Measurements from ENCODE around the gene MARCKS. TPM values are rescaled to one million over a fixed set of nuclear protein-coding genes. Genes with fewer than 3 reads are reported as not detected.
A peak's percentile ranks its signal among the peaks of the same experiment; 100 is the strongest.

Gene MARCKS
- total RNA-seq, 1 donor from 2014 or later = 174 TPM

DNA sequence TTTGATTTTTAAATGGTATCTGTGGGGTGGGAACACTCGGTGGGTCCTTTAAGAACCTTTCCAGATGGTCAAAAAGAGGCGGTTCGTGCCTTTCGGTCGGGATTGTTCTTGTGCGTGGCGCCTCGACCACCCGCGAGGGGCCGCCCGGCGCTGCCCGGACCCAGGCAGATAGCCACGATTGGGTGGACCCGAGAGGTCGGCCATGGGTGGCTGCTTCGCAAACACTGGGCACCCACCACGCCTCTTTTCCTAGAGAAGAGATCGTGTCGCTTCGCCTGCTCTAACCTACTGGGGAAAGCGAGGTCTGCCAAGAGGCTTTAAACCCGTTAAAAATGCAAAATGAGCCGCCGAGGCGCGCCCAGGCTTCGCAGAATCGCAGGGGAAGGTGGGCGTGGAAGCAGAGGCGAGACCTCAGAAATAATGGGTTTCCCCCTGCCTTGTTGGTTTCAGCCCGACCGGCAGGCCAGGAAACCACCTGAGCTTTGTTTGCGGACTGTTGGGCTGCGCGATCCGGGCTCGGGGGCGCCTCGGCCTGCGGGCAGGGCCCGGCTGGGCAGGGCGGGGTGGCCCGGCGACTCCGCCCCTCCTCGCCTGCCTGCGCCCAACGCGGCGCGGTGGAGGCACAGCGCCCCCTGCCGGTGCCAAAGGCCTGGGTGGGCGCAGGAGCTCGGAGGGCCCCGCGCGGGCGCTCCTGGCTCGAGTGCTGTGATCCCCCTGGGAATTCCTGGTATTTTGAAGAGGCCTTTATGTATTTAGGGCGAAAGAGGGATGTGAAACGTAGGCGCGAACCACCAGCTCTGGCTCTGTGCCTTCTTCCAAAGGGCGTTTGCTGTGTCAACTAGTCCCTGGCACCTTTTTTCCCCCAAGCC lies 1.6 kb downstream of the MARCKS start:
- no peak overlapping the region for H3K4me3 Mint-ChIP-seq
- H3K36me3 Mint-ChIP-seq = peaks cover 14% of the 10 kb centered on the region

DNA sequence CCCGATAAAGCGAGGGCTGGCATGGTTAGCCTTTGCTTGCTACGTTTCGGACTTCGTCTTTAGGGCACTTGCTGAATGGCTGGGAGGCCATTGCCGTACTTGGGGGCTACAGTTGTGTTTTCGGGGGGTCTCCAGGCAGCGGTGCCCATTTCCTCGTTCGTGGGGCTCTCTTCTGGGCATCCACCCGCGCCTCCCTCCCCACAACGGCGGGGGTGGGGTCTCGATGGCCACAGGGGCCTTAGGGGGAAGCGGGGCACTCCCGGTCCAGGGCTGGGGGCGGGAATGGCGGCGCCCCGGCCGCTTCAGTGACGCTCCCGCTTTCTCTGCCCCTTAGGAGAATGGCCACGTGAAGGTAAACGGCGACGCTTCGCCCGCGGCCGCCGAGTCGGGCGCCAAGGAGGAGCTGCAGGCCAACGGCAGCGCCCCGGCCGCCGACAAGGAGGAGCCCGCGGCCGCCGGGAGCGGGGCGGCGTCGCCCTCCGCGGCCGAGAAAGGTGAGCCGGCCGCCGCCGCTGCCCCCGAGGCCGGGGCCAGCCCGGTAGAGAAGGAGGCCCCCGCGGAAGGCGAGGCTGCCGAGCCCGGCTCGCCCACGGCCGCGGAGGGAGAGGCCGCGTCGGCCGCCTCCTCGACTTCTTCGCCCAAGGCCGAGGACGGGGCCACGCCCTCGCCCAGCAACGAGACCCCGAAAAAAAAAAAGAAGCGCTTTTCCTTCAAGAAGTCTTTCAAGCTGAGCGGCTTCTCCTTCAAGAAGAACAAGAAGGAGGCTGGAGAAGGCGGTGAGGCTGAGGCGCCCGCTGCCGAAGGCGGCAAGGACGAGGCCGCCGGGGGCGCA lies 2.4 kb downstream of the MARCKS start:
- H3K27me3 Mint-ChIP-seq (ENCODE audit: low read depth) = no peaks in the 10 kb centered on the region
- peaks cover 23% of the 10 kb centered on the region for H3K4me1 Mint-ChIP-seq
- peak overlapping the region; percentile 56 for H3K4me3 Mint-ChIP-seq
- no peaks in the 10 kb centered on the region for H3K9me3 Mint-ChIP-seq
- peaks cover 15% of the 10 kb centered on the region for H3K36me3 Mint-ChIP-seq
- peak overlapping the region; percentile 96 for H3K27ac Mint-ChIP-seq
- peak in 1 of 2 experiments; percentile 56 for DNase-seq (ENCODE audit: low spot score in 2 of 2, unreplicated experiment in 2 of 2)
- TF ChIP-seq, protein P1, sequence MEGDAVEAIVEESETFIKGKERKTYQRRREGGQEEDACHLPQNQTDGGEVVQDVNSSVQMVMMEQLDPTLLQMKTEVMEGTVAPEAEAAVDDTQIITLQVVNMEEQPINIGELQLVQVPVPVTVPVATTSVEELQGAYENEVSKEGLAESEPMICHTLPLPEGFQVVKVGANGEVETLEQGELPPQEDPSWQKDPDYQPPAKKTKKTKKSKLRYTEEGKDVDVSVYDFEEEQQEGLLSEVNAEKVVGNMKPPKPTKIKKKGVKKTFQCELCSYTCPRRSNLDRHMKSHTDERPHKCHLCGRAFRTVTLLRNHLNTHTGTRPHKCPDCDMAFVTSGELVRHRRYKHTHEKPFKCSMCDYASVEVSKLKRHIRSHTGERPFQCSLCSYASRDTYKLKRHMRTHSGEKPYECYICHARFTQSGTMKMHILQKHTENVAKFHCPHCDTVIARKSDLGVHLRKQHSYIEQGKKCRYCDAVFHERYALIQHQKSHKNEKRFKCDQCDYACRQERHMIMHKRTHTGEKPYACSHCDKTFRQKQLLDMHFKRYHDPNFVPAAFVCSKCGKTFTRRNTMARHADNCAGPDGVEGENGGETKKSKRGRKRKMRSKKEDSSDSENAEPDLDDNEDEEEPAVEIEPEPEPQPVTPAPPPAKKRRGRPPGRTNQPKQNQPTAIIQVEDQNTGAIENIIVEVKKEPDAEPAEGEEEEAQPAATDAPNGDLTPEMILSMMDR (IDR thresholded peaks at IDR 0.05; ENCODE audit: unreplicated experiment) = no peak

More for the DNA sequence above, 1.6 kb downstream of the MARCKS start:
- Mint-ChIP-seq H3K9me3 (no peaks in the 10 kb centered on the region), H3K27ac (peak overlapping the region; percentile 96), H3K4me1 (peaks cover 26% of the 10 kb centered on the region), H3K27me3 (ENCODE audit: low read depth) (no peaks in the 10 kb centered on the region)
- TF ChIP-seq, protein P1 (IDR thresholded peaks at IDR 0.05; ENCODE audit: unreplicated experiment) = peak; percentile 88
- peak; percentile 89 to 99 for DNase-seq (ENCODE audit: low spot score in 2 of 2, unreplicated experiment in 2 of 2)

DNA sequence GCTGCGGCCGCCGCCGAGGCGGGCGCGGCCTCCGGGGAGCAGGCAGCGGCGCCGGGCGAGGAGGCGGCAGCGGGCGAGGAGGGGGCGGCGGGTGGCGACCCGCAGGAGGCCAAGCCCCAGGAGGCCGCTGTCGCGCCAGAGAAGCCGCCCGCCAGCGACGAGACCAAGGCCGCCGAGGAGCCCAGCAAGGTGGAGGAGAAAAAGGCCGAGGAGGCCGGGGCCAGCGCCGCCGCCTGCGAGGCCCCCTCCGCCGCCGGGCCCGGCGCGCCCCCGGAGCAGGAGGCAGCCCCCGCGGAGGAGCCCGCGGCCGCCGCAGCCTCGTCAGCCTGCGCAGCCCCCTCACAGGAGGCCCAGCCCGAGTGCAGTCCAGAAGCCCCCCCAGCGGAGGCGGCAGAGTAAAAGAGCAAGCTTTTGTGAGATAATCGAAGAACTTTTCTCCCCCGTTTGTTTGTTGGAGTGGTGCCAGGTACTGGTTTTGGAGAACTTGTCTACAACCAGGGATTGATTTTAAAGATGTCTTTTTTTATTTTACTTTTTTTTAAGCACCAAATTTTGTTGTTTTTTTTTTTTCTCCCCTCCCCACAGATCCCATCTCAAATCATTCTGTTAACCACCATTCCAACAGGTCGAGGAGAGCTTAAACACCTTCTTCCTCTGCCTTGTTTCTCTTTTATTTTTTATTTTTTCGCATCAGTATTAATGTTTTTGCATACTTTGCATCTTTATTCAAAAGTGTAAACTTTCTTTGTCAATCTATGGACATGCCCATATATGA lies 3.2 kb downstream of the MARCKS start:
- Mint-ChIP-seq H3K4me1 (peaks cover 21% of the 10 kb centered on the region), H3K36me3 (peaks cover 15% of the 10 kb centered on the region), H3K4me3 (peak overlapping the region; percentile 81), H3K9me3 (no peaks in the 10 kb centered on the region), H3K27me3 (ENCODE audit: low read depth) (no peaks in the 10 kb centered on the region), H3K27ac (peak overlapping the region; percentile 97)
- peak in 1 of 2 experiments; percentile 39 for DNase-seq (ENCODE audit: low spot score in 2 of 2, unreplicated experiment in 2 of 2)
- TF ChIP-seq, protein P1 (IDR thresholded peaks at IDR 0.05; ENCODE audit: unreplicated experiment) = no peak

DNA sequence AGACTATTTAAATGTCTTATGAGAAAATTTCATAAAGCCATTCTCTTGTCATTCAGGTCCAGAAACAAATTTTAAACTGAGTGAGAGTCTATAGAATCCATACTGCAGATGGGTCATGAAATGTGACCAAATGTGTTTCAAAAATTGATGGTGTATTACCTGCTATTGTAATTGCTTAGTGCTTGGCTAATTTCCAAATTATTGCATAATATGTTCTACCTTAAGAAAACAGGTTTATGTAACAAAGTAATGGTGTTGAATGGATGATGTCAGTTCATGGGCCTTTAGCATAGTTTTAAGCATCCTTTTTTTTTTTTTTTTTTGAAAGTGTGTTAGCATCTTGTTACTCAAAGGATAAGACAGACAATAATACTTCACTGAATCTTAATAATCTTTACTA lies 5.0 kb downstream of the MARCKS start:
- H3K9me3 Mint-ChIP-seq = no peaks in the 10 kb centered on the region
- peak overlapping the region; percentile 81 for H3K4me3 Mint-ChIP-seq
- no peak for DNase-seq (ENCODE audit: low spot score in 2 of 2, unreplicated experiment in 2 of 2)
- TF ChIP-seq, protein P1 (IDR thresholded peaks at IDR 0.05; ENCODE audit: unreplicated experiment) = no peak
- no peaks in the 10 kb centered on the region for H3K27me3 Mint-ChIP-seq (ENCODE audit: low read depth)
- H3K36me3 Mint-ChIP-seq = peaks cover 15% of the 10 kb centered on the region
- H3K4me1 Mint-ChIP-seq = peaks cover 21% of the 10 kb centered on the region
- peak overlapping the region; percentile 34 for H3K27ac Mint-ChIP-seq

DNA sequence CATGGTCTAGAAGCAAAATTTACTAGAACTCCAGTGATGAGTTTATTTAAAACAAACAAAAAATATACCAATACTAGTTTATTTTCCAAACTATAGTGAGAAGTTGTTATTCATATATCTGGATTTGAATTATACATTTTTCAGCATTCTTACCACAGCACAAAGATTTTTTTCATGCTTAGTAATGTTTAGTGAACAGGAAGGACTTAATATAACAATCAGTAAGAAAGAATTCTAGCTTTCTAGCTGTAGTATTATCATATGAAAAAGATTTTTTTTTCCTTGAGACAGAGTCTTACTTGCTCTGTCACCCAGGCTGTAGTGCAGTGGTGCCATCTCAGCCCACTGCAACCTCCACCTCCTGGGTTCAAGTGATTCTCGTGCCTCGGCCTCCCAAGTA lies 13.8 kb downstream of the MARCKS start:
- DNase-seq (ENCODE audit: low spot score in 2 of 2, unreplicated experiment in 2 of 2) = no peak
- TF ChIP-seq, protein P1 (IDR thresholded peaks at IDR 0.05; ENCODE audit: unreplicated experiment) = no peak
- Mint-ChIP-seq H3K27ac (no peak overlapping the region), H3K9me3 (no peaks in the 10 kb centered on the region), H3K36me3 (no peaks in the 10 kb centered on the region), H3K27me3 (ENCODE audit: low read depth) (no peaks in the 10 kb centered on the region), H3K4me3 (no peak overlapping the region), H3K4me1 (peaks cover 10% of the 10 kb centered on the region)
